T47D (cell line): Measurements from ENCODE around the gene PPEF2.
"Not testable (repeated sequence)": the region's sequence is repeated elsewhere in the genome, so short reads cannot be mapped to it uniquely, and the experiment has no call there.

Experiments
- DNase-seq, 2 experiments: peaks; one replicate each; pipeline versions ENCODE4 v3.0.0 to v3.0.0-alpha.2; 2011 to 2012; ENCODE audit warnings: low read depth in 1 of 2, low spot score in 1 of 2
- JUND ChIP-seq: IDR thresholded peaks from 2 replicates; pipeline ENCODE4 v1.6.1; 2012; ENCODE audit warnings: low read depth
- in situ Hi-C: cut with HindIII; loops from 2 replicates; pipeline ENCODE4 v1.10.0; 2016; ENCODE audit warnings: low sequenced_read_pairs, low pct_unique_long_range_greater_than_20kb

Gene PPEF2

GRCh38 chr4:75889537-75890199 lies 12.6 kb downstream of the PPEF2 start:
- no peak for TF ChIP-seq JUND
- DNase-seq: peak in 1 of 2 experiments; percentile 30
- in situ Hi-C loops: no loop called here

DNA sequence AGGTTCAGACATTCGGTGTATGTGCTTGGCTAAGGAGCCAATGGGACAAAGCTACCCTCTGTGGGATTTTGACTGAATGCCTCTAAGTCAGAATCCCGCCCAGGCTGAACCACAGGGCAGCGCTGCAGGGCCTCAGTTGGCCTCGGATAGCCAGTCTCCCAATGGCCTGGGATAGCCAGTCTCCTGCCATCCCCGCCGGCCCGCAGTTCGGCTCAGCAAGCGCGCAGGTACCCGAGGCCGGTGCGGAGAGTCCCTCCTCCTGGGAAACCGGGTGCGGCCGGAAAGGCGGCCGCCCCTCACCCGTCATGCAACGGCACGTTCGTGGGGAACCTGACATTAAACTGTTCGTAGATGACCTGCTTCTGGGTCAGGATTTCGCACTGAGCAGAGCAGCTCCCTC lies 16.1 kb downstream of the PPEF2 start:
- no peak for TF ChIP-seq JUND
- DNase-seq: no peak
- in situ Hi-C loops: no loop called here

GRCh38 chr4:75881476-75881875 lies 20.8 kb downstream of the PPEF2 start:
- TF ChIP-seq JUND: no peak
- in situ Hi-C loops: no loop called here
- DNase-seq: no peak

DNA sequence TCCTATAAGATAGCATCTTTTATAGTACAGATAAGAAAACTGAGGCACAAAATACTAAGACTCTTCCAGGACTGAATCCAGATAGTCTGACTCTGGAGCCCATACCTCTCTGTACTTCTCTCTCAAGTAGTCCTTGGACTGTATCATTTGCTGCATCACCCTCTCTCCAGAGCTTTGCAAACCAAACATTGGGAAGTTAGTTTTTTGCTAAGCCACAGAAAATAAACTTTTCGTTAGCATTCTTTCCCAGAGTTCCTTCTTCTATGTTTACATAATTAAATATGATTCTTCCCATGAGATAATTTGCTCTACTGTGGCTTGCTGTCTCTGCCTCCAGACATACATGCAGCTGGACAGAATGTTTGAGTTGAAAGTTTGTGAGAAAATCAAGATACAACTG lies 22.0 kb downstream of the PPEF2 start:
- TF ChIP-seq JUND: no peak
- DNase-seq: no peak
- in situ Hi-C loops: no loop called here

- no peak for TF ChIP-seq JUND
- in situ Hi-C loops: no loop called here
Measured at GRCh38 chr4:75878246-75878756, 24.0 kb downstream of the PPEF2 start.

GRCh38 chr4:75876218-75876617 lies 26.0 kb downstream of the PPEF2 start:
- in situ Hi-C loops: no loop called here
- DNase-seq: no peak
- no peak for TF ChIP-seq JUND

More at GRCh38 chr4:75878246-75878756, 24.0 kb downstream of the PPEF2 start:
- DNase-seq: no peak

- TF ChIP-seq JUND: no peak
- in situ Hi-C loops: no loop called here
Measured at GRCh38 chr4:75869100-75869499, 33.2 kb downstream of the PPEF2 start.

DNA sequence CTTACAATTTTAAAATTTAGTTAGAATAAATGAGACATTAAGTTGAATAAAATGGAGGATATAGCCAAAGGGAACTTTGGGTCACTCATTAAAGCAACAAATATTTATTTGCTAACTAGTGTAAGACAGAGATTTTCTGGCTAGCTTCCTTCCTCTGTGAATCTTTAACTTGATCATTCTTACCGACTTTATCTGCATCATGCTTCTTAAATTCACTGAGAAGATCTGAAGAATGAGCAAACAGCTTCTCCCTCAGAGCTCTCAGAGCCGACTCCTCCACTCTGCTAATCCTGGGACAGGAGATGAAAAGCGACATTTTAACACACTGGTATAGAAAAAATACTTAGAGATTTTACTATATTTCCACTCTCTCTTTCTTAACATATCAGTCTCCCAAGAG lies 35.1 kb downstream of the PPEF2 start:
- no peak for DNase-seq
- in situ Hi-C loops: no loop called here
- TF ChIP-seq JUND: no peak

More at GRCh38 chr4:75869100-75869499, 33.2 kb downstream of the PPEF2 start:
- DNase-seq: no peak

- no peak for DNase-seq
- TF ChIP-seq JUND: no peak
- in situ Hi-C loops: no loop called here
Measured at GRCh38 chr4:75860606-75861005, 41.6 kb downstream of the PPEF2 start.

DNA sequence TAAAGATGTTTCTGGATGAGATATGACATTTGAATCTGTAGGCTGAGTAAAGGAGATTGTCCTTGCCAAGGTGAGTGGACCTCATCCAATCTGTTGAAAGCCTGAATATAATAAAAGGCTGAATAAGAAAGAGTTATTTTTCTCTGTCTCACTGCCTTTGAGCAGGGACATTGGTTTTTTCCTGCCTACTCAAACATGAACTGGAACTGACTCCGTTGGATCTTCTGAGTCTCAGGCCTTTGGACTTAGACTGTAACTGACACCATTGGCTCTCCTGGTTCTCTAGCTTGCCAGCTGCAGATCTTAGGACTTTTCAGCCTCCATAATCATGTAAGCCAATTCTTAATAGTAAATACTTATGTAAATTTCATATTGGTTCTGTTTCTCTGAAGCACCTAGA lies 43.5 kb downstream of the PPEF2 start:
- DNase-seq: no peak
- in situ Hi-C loops: no loop called here
- TF ChIP-seq JUND: no peak

DNA sequence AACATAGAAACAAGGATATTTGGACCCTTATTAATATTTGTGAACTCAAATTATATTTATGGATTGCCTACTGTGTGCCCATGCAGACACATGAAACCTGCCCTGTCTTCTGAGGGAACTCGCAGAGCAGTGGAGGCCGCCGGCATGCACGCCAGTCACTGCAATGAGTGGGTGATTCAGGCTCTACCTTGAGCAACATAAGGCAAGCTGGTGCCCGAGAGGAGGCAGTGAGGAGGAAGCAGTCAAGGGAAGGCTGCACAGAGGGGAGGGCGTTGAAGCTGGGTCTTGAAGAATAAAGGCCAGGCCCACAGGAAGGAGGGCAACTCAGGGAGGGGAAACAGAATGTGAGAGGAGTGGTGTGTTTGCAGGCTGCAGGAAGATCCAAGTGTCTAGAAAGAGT lies 52.8 kb downstream of the PPEF2 start:
- DNase-seq: no peak
- no peak for TF ChIP-seq JUND
- in situ Hi-C loops: no loop called here

DNA sequence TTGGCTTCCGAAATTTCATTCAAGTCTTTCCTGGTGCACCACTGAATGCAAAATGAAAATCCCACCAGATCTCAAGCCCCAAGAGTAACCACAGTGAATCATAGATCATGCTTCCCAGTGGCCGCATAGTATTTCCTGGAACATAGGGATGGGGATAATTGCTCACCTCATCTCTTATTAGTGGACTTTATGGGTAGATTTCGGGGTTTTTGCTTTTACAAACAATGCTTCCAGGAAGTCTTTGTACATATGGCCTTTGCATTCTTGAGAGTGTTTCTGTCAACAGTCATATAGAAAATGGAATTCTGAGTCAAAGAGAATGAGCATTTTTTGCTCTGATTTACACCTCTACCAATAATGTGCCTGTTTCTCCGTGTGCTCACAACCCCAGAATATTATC lies 53.4 kb downstream of the PPEF2 start:
- no peak for TF ChIP-seq JUND
- DNase-seq: no peak
- in situ Hi-C loops: no loop called here

DNA sequence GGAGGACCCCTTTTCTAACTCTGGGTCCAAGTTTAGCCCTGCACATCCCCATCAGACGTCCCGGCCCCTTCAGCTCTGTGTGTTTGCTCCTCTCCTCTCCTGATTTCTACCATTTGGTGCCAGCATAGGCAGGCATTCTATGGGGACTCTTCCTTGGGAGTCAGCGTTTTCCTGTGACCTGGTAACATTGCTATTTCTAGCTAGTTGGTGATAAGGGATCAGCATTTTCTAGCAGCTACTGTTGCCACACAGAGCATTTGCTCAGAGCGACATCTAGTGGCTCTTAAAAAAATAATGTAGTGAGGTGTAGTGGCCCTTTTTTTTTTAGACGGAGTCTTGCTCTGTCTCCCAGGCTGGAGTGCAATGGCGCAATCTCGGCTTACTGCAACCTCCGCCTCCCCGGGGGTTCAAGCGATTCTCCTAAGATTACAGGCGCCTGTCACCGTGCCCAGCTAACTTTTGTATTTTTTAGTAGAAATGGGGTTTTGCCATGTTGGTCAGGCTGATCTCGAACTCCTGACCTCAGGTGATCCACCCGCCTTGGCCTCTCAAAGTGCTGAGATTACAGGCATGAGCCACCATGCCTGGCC lies 54.0 kb downstream of the PPEF2 start:
- DNase-seq: peak; percentile 32 to 82
- in situ Hi-C loops: not testable (repeated sequence)

- no peak for DNase-seq
- no peak for TF ChIP-seq JUND
- in situ Hi-C loops: no loop called here
Measured at GRCh38 chr4:75845992-75846391, 56.3 kb downstream of the PPEF2 start.
